ENCODE measurements around the gene NBEA.

DNA sequence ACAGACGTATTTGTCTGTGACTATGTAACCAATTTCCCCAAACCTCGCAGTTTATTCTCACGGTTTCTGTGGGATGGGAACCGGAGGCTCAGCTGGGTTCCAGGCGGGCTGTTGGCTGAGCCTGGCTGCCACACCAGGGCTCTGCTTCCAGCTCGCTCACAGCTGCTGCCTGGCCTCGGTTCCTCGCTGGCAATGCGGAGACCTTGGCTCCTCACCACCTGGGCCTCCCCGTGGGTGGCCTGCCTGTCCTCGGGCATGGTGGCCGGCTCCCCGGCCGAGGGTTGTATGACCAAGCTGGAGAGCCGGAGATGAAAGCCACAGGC, 753.3 kb downstream of the NBEA start:
- TF ChIP-seq, protein P1, sequence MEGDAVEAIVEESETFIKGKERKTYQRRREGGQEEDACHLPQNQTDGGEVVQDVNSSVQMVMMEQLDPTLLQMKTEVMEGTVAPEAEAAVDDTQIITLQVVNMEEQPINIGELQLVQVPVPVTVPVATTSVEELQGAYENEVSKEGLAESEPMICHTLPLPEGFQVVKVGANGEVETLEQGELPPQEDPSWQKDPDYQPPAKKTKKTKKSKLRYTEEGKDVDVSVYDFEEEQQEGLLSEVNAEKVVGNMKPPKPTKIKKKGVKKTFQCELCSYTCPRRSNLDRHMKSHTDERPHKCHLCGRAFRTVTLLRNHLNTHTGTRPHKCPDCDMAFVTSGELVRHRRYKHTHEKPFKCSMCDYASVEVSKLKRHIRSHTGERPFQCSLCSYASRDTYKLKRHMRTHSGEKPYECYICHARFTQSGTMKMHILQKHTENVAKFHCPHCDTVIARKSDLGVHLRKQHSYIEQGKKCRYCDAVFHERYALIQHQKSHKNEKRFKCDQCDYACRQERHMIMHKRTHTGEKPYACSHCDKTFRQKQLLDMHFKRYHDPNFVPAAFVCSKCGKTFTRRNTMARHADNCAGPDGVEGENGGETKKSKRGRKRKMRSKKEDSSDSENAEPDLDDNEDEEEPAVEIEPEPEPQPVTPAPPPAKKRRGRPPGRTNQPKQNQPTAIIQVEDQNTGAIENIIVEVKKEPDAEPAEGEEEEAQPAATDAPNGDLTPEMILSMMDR (IDR thresholded peaks at IDR 0.05): no peak
- TF ChIP-seq POLR2A (IDR thresholded peaks at IDR 0.05): no peak
